SU-DHL-6 (cell line): ENCODE measurements around the gene P2RY13.

Experiments used
- H2AFZ ChIP-seq: fragments of 200-600 bp; sonication (generic); 2 replicates; pipeline ENCODE4 v1.6.1; 2014; ENCODE audit warnings: low read depth, mild to moderate bottlenecking, moderate library complexity, mixed read lengths, antibody characterized with exemption, low read length; ENCODE audit not compliant: severe bottlenecking
- H3F3A ChIP-seq: fragments of 200-600 bp; shearing (Covaris generic); 2 replicates; pipeline ENCODE4 v1.6.0; 2016; ENCODE audit warnings: antibody characterized with exemption, mild to moderate bottlenecking; ENCODE audit not compliant: insufficient read depth
- H3K27ac ChIP-seq: fragments of 200-600 bp; sonication (generic); 2 replicates; pipeline ENCODE4 v1.5.1; 2016; ENCODE audit warnings: low read depth, mild to moderate bottlenecking, low read length, moderate library complexity, mixed read lengths
- H3K27me3 ChIP-seq: fragments of 200-600 bp; sonication (generic), shearing (Covaris generic); 2 replicates; pipeline ENCODE4 v1.6.0; 2014; ENCODE audit warnings: mild to moderate bottlenecking, low read length
- H3K36me3 ChIP-seq: fragments of 200-600 bp; sonication (generic); 2 replicates; pipeline ENCODE4 v1.6.1; 2014; ENCODE audit warnings: mild to moderate bottlenecking, low read length, mixed read lengths
- H3K4me2 ChIP-seq: fragments of 300-600, 200-600 bp; shearing (Covaris generic), sonication (generic); 2 replicates; pipeline ENCODE4 v1.6.0; 2014; ENCODE audit warnings: low read length, low read depth, mild to moderate bottlenecking; ENCODE audit not compliant: poor library complexity, severe bottlenecking
- H3K4me3 ChIP-seq: fragments of 200-600 bp; sonication (generic); 2 replicates; pipeline ENCODE4 v1.5.1; 2014; ENCODE audit warnings: antibody characterized with exemption, low read length, mild to moderate bottlenecking, mixed read lengths; ENCODE audit not compliant: insufficient read depth, poor library complexity, severe bottlenecking
- H3K79me2 ChIP-seq: fragments of 200-600 bp; sonication (generic); 2 replicates; pipeline ENCODE4 v1.6.1; 2014; ENCODE audit warnings: mild to moderate bottlenecking, low read length, moderate library complexity; ENCODE audit not compliant: insufficient read depth
- H3K9ac ChIP-seq: fragments of 200-600 bp; sonication (generic); 2 replicates; pipeline ENCODE4 v1.7.0; 2014; ENCODE audit warnings: mild to moderate bottlenecking, low read length
- H3K9me2 ChIP-seq: fragments of 200-600 bp; sonication (generic); replicated peaks from 2 replicates; pipeline ENCODE4 v1.6.1; 2014; ENCODE audit warnings: low read length; ENCODE audit not compliant: insufficient read depth
- H3K9me3 ChIP-seq: fragments of 200-600 bp; sonication (generic); 2 replicates; pipeline ENCODE4 v1.6.1; 2014; ENCODE audit warnings: low read length, mixed read lengths; ENCODE audit not compliant: insufficient read depth
- H4K20me1 ChIP-seq: fragments of 200-600 bp; sonication (generic); 2 replicates; pipeline ENCODE4 v1.6.1; 2014; ENCODE audit warnings: low read depth, mild to moderate bottlenecking, antibody characterized with exemption, low read length, moderate library complexity, mixed read lengths
- CTCF ChIP-seq: fragments of 200-600 bp; sonication (generic); IDR thresholded peaks from one replicate; pipeline ENCODE4 v1.5.1; 2017; ENCODE audit warnings: antibody characterized with exemption, mild to moderate bottlenecking, low read length, moderate library complexity; ENCODE audit not compliant: insufficient read depth, poor library complexity, severe bottlenecking
- EZH2phosphoT487 ChIP-seq: fragments of 200-600 bp; sonication (generic), shearing (Covaris generic); conservative IDR thresholded peaks from 2 replicates; pipeline ENCODE4 v1.6.1; 2018; ENCODE audit warnings: mild to moderate bottlenecking, antibody characterized with exemption, low read length, moderate library complexity, mixed read lengths

Gene P2RY13

GRCh38 chr3:151296226-151296625 lies 33.1 kb downstream of the P2RY13 start:
- Histone ChIP-seq H3K79me2 (no peaks in the 10 kb centered on the region), H3K4me2 (no peak overlapping the region), H4K20me1 (no peaks in the 10 kb centered on the region), H3K4me3 (no peak overlapping the region), H3K9ac (no peak overlapping the region), H3K27me3 (no peaks in the 10 kb centered on the region), H3K9me3 (no peaks in the 10 kb centered on the region), H3K9me2 (no peaks in the 10 kb centered on the region), H3K36me3 (no peaks in the 10 kb centered on the region), H2AFZ (no peak overlapping the region), H3F3A (no peaks in the 10 kb centered on the region), H3K27ac (no peak overlapping the region)
- no peak for TF ChIP-seq CTCF
- TF ChIP-seq EZH2phosphoT487 = no peak

GRCh38 chr3:151293127-151293526 lies 36.2 kb downstream of the P2RY13 start:
- no peak for TF ChIP-seq EZH2phosphoT487
- no peak for TF ChIP-seq CTCF
- Histone ChIP-seq H3K4me3 (no peak overlapping the region), H3K27ac (no peak overlapping the region), H4K20me1 (no peaks in the 10 kb centered on the region), H3K36me3 (no peaks in the 10 kb centered on the region), H3K4me2 (no peak overlapping the region), H3K9me3 (no peaks in the 10 kb centered on the region), H3K9me2 (no peaks in the 10 kb centered on the region), H3K9ac (no peak overlapping the region), H3K79me2 (no peaks in the 10 kb centered on the region), H3F3A (no peaks in the 10 kb centered on the region), H2AFZ (no peak overlapping the region), H3K27me3 (no peaks in the 10 kb centered on the region)

GRCh38 chr3:151290673-151291072 lies 38.7 kb downstream of the P2RY13 start:
- Histone ChIP-seq H3K79me2 (no peaks in the 10 kb centered on the region), H4K20me1 (no peaks in the 10 kb centered on the region), H3K27ac (no peak overlapping the region), H2AFZ (no peak overlapping the region), H3K9me2 (no peaks in the 10 kb centered on the region), H3K9me3 (no peaks in the 10 kb centered on the region), H3K4me3 (no peak overlapping the region), H3K36me3 (no peaks in the 10 kb centered on the region), H3F3A (no peaks in the 10 kb centered on the region), H3K9ac (no peak overlapping the region), H3K4me2 (no peak overlapping the region), H3K27me3 (no peaks in the 10 kb centered on the region)
- TF ChIP-seq CTCF = no peak
- no peak for TF ChIP-seq EZH2phosphoT487
